NCI-H524 treated with DMSO at 0.1 percent for 48 hours (cell line): ENCODE measurements around the gene LRIT2.

Source experiments
- DNase-seq: peaks from one replicate; lab custom pipeline; 2025; lab: John Stamatoyannopoulos, UW

The LRIT2 gene

DNA sequence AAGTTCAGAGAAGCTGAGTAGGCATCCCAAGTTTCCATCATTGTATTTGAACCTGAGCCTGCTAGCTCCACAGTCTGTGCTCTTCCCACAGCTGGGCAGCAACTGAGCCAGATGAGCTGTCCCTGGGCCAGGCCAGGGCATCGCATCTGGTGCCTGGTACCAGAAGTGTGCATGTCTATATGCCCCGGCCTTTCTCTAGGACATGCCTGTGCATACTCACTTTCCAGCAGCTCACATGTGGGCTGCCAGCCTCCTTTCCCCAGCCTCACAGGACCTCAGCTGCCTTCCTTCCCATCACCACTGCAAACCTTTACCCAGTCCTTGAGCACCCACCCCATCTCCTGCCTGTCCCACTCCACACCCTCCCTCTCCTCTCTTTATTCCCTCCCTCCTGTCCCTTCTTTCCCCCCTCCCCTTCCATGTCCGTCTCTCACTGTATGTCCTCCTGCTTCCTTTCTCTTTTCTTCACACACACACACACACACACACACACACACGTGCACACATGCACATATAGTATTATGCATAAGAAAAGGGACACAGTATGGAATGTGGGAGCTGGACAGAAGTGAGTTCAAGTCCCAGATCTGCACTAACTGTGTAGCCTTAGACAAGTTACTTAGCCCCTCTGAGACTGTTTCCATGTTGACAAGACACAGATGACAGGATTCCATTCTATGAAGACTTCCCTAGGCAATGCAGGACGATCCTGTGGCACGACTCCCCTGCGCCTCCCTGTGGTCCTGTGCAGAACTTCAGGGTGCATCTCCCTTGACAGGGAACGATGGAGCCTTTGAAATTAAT, 20.1 kb downstream of the LRIT2 start:
- no peak for DNase-seq

- no peak for DNase-seq
Observed at GRCh38 chr10:84204610-84205009, 20.7 kb downstream of the LRIT2 start.

DNA sequence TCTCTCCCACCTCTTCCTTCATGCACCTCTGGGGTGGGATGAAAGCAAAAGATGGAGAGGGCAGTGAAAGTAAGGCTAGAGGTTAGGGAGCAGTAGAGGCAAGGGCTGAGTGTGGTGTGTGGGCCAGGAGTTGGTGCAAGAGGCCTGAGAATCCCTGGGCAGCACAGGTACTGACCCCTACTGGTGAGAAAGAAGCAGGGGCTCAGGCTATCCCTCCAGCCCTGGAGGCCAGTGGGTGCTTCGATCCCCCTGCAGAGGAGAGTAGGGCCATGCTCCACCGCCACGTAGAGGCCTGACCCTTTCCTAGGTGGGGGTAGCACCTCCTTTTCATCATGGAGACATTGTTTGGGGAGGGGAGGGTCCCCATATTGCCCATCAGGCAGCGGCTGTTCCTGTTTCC, 21.2 kb downstream of the LRIT2 start:
- no peak for DNase-seq

DNA sequence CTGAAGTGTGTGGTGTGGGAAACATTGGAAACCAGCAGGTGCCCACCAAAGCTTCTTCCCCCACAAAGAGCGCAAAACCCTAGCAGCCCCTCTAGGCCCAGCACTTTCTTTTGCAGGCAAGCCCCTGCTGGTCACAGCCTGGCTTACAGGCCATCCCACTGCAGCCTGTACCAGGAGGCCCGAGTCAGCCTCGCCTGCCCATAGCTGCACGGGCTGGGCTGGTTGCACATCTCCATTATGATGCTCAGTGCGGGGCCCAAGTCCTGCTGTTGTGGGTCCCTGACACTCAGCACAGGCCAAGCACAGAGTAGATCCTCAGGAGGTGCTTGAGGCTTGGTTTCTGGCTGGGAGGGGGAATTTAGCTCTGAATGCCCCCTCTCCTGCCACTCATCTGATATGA, 23.0 kb downstream of the LRIT2 start:
- DNase-seq, result no peak

GRCh38 chr10:84201682-84202081, 23.7 kb downstream of the LRIT2 start:
- DNase-seq, result no peak

DNA sequence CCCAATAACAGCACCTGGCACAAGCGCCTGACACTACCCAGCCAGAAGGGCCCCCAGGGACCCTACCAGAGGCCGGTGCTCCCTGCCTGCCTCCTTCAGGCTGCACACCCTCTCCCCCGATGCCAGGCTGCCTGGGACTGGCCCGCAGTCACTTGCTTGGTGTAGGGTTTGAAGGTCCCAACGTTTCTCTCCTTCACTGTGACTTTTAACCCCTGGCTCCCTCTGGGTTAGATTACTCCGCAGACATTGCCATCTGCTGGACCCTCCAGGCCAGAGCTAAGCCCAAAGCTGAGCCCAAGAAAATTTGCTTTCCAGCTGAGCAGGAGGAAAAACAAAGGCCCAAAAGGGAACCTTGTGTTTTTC, 24.1 kb downstream of the LRIT2 start:
- DNase-seq, result no peak

DNA sequence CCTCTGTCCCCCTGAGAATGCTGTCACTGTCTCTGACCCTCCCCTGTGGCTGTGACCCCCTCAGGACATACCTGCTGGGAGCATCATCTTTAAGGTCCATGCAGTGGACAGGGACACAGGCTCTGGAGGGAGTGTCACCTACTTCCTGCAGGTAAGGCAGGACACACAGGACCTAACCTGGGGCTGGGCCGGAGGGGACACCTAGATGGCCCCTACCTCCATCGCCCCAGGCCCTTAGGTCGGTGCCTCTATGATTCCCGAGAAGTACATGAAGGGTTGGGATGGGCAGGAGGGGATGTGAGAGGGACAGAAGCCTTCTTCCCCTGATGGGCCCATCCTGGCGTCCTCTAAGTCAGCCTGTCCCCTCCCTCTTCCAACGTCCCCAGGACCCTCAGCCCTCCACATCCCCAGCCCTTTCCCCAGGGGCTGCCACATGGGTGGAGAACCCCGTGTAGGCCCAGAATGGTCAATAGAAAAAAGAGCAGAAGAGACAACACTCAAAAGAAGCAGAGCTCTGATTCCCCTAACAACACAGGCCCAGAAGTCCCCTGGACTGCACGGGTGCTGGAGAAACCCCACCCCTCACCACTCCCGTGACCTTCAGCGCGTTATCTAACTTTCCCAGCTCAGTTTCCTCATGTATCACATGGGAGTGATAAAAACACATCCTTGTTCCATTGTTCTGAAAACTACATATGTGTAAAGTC, 24.7 kb downstream of the LRIT2 start:
- no peak for DNase-seq

DNA sequence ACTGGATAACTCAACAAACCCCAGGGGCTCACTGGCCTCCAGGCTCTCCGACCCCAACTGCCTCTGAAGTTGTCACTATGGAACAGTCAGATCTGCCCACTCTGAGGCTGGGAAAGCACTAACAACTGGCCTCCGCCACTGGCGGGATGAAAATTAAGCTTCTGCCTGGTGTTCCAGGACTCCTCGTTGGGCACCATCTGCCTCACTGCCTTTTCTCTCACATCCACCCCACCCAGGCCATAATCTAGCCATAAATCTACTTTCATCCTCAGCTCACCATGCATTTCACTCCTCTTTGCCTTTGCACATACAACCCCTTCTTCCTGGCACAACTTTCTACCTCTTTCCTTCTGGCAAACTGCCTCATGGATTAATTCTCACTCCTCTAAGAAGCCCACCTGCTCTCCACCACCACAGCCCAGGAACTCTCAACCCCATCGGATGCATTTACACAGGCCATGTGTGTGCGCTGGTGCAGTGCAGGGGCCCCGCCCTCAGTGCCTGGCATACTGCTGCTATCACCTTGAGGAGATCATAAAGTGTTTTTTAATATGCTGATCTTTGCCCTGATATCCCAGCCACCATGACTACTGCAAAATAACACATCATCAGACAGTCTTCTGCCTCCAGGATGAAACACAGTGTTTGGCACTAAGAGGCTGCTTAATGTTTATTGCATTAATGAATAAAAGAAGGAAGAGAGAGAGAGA, 27.0 kb downstream of the LRIT2 start:
- DNase-seq, result no peak

DNA sequence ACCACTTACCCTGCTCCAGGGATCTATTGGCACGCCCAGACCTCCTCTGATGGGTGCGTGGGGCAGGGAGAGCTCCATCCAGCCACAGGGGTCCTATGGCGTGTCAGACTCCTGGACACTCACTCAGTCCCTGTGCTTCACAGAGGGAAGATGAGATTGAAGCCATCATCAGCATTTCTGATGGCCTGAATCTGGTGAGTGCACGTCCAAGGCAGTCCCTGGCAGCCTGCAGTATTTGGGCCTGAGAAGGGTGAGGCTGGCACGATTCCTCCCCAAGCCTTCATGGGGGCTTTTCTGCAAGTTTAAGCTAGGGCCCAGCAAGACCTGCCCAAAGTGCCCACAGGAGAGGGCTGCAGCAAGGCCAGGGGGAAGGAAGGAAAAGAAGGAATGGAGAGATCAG, 27.7 kb downstream of the LRIT2 start:
- no peak for DNase-seq

GRCh38 chr10:84196941-84197340, 28.4 kb downstream of the LRIT2 start:
- DNase-seq, result no peak

DNA sequence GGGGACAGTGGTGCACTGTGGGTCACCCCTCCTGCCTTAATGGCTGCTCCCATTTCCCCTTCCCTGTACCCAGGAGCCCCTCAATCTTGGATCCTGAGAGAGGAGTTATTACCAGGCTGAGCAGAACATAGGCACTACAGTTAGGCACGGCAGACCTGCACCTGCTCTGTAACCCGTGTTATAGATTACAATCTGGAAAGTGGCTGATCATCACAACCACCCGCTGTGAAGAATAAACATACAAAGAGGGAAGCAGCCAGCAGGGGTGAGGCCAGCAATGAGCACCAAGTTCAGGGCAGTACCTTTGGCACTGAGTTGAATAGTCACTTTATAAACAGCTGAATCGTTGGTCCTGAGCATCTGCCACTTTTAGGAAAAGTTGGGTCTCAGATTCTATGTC, 29.3 kb downstream of the LRIT2 start:
- DNase-seq, result no peak

DNA sequence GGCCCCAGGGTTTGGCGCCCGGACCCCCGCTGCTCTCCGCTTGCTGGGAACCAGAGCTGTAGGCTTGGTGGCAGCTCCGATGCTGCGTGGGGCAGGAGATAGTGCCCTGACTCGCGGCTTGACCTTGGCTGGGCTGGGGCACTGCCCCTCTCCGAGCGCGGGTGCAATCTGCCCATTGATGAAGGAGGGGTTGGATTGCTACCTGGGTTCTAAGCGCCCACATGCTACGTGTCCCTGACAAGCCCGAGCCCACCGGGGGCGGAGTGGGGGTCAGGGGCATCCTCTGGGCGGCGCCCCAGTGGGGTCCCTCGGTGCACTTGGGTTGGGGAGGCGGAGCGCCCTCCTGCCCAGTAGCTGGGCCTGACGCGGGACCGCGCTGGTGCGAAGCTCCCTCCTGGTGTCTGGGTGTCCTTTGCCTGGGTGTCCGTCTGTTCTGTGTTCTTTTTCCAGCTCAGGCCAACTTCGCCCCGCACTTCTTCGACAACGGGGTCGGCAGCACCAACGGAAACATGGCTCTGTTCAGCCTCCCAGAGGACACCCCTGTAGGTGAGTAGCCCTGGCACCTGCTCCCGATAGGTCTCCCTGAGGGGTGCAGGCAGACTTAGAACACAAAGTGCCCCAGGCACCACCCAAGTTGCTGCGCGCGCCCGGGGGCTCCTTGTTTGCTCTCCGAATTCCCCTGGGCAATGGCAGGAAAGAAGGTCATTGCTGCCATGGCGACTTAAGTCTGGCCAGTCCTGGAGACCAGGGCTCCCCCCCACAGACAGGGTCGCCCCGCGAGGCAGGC, 30.1 kb downstream of the LRIT2 start:
- DNase-seq, result no peak

DNA sequence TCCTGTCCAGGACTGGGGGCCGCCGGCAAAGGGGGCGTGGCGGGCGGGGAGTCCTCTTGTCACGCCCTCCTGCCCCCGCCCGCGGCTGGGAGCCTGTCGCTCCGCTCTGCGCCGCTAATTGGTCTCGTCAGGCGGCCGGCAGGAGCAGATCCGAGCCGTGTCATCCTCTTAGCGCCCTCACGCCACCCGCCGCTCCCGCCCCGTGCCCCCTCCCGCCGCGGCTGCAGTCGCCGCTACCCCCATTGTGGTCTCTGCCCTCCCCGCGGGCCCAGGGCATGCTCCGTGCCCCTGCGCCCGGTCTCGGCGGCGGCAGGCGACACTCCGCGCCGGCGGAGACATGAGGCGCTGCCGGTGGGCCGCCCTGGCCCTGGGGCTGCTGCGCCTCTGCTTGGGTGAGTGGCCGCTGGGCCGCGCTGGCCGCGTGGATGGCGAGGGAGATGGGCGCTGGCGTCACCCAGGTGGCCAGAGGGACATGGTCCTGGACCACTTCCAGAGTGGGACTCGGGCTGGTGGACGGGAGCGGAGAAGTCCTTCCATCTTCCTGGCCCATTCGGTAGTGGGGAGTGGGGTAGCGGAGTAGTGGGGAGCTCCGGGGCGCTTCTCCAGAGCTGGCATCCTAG, 30.8 kb downstream of the LRIT2 start, which contains the start of gene CDHR1:
CDHR1 (plus strand) TSS at position 114 of the 620 bp plus-strand sequence; CDS start at position 338, 224 bp downstream.
- no peak for DNase-seq

DNA sequence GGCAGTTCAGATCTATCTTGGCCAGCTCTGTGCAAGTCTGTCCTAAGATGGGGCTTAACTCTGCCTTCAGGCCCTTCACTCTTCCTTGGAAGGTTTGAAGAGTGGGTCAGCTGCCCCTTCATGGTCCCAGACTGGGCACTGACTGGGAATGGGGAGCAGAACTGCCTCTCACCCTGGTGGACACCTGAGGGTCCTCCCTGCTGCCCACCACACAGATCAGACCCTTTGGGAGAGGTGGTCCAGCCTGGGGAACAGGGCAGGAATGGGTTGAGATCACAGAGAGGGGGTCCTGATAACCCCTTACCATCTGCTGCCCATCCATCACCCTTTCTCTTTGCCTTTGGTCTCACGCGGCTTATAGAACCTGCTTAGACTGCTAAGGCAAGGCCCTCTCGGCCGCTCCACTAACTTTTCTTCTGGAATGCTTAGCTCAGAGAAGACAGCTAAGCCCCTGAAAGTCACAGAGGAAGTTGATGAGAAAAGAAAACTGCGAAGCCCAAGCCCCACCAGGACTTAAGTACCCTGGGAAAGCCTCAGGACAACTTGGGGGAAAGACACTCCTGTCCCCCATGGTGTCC, 31.4 kb downstream of the LRIT2 start:
- no peak for DNase-seq

DNA sequence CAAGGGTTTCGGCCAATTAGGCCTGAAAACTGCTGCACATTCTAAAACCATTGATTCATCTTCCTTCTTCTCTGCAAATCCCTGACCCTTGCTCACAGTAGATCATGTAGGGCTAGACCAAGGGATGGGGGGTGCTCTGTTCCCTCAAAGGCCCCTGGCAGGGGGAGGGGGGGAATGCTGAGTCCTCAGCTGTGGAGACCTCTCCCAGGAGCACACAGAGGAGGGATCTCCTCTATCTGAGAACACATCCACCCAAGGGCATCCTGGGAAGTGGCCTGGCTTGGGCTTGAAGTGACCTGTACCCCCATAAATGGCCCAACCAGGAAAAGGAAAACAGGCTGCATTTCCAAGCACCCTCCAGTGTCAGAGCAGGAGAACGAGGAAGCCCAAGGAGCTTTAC, 32.0 kb downstream of the LRIT2 start:
- no peak for DNase-seq

GRCh38 chr10:84191106-84191505, 34.2 kb downstream of the LRIT2 start:
- DNase-seq, result no peak

GRCh38 chr10:84190621-84191020, 34.7 kb downstream of the LRIT2 start:
- DNase-seq, result no peak

DNA sequence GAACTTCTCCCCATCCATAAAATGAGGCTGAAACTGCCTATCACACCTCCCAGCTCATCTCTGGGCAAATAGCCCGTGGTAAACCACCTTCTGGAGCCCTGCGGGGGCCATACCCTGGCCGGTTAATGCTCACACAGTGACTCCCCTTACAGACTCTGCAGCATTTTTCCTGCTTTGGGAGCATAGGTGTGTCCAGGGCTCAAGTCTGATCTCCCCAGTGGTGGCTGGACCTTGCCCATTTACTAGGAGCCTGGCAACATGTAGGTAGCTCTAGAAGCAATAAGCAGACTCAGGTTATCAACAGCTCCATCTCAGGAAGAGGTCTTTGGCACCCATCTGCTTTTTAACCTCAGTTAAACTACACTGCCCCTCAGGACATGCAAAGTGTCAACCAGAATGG, 36.5 kb downstream of the LRIT2 start:
- no peak for DNase-seq

- peak; percentile 54 for DNase-seq
Observed at GRCh38 chr10:84185526-84186175, 39.7 kb downstream of the LRIT2 start.

GRCh38 chr10:84184517-84184916, 40.8 kb downstream of the LRIT2 start:
- DNase-seq, result no peak

DNA sequence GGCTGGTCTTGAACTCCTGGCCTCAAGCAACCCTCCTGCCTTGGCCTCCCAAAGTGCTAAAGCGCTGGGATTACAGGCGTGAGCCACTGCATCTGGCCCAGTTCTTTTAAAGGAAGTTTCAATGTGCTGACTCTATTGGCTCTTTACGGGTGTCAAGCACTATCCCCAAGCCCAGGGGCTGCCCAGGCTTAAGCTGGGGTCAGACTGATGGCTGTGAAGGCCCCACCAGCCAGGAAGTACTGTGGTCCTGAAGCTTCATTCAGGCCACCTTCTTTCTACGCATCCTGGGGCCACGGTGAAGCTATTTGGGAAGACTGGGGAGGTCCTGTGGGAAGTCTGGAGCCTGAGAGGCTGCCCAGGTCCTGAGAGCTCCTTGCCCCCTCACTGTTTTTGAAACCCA, 43.7 kb downstream of the LRIT2 start:
- DNase-seq, result no peak
